Lower leg skin (tissue), 3 donors: Measurements from ENCODE around the gene NFAT5.

Source experiments
- POLR2A ChIP-seq, 2 donors: fragments of 450-650 bp; IDR thresholded peaks; one replicate each; pipeline ENCODE4 v1.6.1; 2016 to 2017; ENCODE audit warnings: antibody characterized with exemption in 2 of 2, mild to moderate bottlenecking in 1 of 2, moderate library complexity in 1 of 2
- TF ChIP-seq, protein P1 (sequence below), 3 donors: fragments of 450-650 bp; IDR thresholded peaks; one replicate each; pipeline ENCODE4 v1.5.1; 2016; ENCODE audit warnings: antibody characterized with exemption in 3 of 3, mild to moderate bottlenecking in 3 of 3, moderate library complexity in 2 of 3

DNA sequence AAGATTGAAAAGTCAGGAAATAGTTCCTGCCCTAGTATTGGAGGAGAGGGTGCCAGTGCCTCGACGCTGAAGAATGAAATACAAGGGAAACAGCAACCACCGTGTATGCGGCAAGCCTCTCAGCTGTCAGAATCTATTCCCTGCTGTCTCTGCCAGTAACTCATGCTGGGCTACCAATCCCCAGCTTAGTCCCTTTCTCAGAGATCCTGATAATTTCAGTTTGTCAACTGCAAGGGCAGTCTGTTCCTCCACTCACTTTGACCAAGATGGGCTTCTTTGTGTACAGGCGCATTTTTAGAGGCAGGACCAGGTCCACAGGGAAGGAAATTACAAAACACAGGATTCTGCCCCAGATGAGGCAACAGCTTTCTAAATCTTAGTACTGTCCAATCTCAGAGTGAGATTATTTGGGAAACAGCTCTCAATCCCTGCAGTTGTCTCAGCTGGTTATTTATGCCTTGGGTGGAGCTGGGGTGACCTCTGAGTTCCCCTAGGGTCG lies 159.3 kb downstream of the NFAT5 start:
- TF ChIP-seq, protein P1, sequence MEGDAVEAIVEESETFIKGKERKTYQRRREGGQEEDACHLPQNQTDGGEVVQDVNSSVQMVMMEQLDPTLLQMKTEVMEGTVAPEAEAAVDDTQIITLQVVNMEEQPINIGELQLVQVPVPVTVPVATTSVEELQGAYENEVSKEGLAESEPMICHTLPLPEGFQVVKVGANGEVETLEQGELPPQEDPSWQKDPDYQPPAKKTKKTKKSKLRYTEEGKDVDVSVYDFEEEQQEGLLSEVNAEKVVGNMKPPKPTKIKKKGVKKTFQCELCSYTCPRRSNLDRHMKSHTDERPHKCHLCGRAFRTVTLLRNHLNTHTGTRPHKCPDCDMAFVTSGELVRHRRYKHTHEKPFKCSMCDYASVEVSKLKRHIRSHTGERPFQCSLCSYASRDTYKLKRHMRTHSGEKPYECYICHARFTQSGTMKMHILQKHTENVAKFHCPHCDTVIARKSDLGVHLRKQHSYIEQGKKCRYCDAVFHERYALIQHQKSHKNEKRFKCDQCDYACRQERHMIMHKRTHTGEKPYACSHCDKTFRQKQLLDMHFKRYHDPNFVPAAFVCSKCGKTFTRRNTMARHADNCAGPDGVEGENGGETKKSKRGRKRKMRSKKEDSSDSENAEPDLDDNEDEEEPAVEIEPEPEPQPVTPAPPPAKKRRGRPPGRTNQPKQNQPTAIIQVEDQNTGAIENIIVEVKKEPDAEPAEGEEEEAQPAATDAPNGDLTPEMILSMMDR (IDR thresholded peaks at IDR 0.05): no peak
- no peak for TF ChIP-seq POLR2A (IDR thresholded peaks at IDR 0.05)
